Activated CD4-positive, alpha-beta T cell treated with anti-CD3 and anti-CD28 coated beads for 24 hours (primary cell): ENCODE data around the gene B3GALT5.

Experiments
- DNase-seq, 2 donors: peaks; one replicate each; pipeline ENCODE4 v3.0.0-alpha.2; 2020; ENCODE audit warnings: low read depth in 2 of 2

The B3GALT5 gene

DNA sequence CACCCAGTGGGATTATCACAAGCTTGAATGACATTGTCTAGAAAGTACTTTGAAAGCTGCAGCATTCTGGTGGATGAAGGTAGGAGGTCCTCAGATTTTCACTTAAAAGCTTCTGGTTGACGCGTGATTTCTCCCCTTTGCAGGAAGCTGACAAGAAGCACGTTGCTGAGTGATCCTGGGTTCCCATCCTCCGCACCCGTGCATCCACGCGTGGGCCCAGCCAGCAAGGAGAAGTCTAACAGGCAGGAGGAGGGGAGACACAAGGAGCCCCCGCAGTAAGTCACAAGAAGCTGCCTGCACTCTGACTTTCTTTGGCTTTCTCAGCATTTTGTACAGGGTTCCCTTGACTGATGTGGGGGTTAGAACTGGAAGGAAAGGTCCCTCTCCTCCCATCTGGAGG lies 7.8 kb upstream of the B3GALT5 start:
- DNase-seq = no peak

- no peak for DNase-seq
Measured at GRCh38 chr21:39610703-39611102, 2.0 kb upstream of the B3GALT5 start.

- no peak for DNase-seq
Measured at GRCh38 chr21:39611551-39612190, 1.1 kb upstream of the B3GALT5 start.

- DNase-seq = no peak
Measured at GRCh38 chr21:39613041-39613934, 548 bp downstream of the B3GALT5 start.

GRCh38 chr21:39616211-39616772 lies 3.6 kb downstream of the B3GALT5 start:
- no peak for DNase-seq

- no peak for DNase-seq
Measured at GRCh38 chr21:39620856-39621255, 8.1 kb downstream of the B3GALT5 start.

GRCh38 chr21:39625211-39625895 lies 12.6 kb downstream of the B3GALT5 start:
- DNase-seq = no peak

- DNase-seq = no peak
Measured at GRCh38 chr21:39628385-39628784, 15.6 kb downstream of the B3GALT5 start.

DNA sequence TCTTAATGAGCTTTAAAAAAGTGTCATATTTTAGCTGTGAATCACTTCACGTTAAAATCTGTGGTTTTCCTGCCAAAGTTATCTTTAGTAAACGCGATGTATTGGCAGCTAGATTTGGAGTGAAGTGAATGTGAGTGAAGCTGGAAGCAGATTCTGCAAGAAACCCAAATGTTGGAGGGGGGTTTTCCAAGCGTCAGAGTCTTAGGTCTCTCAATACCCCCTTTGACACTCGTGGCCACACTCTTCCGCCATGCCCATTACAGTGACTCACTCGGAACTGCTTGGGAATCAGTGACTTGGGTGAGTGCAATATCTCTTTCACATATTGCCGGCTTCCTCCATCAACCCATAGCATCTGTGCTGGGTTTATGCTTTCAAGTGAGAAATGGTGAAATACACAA lies 17.5 kb downstream of the B3GALT5 start:
- no peak for DNase-seq

DNA sequence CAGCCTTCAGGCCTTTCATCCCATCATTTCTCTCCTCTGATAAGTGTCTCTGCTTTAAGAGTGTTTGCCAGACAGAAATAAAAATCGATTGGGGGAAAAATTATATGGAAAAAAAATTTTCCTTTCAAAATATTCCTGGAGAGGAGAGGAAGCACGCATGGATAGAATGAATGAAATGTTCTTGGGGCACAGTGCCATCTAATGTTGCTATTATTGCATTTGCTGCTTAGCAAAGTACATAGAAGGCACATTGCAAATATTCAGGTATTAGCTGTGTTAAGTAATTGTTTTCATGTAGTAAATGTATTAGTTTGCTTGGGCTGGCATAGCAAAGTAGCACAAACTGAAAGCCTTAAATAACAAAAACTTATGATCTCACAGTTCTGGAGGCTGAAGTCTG lies 18.1 kb downstream of the B3GALT5 start:
- no peak for DNase-seq

DNA sequence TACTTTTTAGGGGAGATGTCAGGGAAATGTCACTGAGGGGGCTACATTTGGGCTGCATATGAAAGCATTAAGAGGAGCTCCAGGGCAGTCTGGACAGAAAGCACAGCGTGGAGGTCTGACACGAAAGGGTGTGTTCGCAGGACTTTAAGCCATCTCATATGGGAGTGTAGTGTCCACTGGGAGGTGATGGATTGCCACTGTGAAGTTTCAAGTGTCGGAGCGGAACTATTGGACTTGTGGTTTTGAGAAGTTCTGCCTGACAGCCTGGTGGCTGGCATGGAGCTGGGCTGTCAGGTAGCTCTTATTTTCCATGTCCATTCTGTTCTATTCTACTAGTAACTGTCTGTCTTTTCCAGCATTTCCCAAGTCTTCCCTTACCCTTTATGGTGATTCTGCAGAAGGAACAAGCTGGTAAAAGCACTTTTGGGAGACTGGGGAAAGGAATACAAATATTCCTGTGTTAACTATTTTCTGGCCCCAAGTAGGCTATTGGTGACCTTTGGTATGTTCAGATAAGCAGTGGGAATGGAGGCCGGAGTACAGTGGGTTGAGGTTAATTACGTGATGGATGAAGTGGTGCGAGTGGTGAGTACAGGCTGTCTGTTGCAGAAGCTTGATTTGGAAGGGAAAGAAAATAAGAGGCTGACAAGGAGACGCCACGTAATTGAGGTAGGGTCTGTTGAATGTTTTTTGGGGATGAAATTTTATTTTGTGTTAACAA lies 19.3 kb downstream of the B3GALT5 start:
- no peak for DNase-seq

DNA sequence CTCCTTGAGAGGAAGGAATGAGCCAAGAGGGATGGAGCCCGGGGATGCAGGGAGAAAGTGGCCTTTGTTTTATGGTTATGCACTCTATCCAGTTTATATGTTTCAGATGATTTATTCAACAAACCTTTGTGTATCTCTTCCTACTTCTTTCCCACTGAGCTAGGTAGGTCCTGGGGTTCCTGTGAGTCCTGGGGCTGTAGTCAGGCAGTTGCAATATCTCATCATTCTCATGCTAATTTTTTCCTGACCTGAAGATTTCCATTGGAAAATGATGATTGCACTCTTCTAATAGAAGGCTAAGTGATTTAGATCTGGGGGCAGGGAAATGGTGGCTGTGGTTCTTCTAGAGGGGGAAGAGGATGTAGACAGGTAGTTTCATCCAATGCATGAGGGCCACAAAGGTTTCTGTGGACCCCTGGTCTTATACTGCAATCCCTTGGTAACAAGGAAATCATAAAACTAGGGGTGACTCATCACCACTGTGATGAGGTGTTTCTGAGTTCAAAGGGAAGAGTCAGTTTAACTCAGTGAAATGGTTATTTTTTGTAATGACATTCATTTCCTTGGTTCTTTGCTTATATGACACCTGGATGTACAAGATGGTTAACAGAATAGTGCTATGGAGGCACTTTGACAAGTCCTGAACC lies 20.2 kb downstream of the B3GALT5 start:
- no peak for DNase-seq

DNA sequence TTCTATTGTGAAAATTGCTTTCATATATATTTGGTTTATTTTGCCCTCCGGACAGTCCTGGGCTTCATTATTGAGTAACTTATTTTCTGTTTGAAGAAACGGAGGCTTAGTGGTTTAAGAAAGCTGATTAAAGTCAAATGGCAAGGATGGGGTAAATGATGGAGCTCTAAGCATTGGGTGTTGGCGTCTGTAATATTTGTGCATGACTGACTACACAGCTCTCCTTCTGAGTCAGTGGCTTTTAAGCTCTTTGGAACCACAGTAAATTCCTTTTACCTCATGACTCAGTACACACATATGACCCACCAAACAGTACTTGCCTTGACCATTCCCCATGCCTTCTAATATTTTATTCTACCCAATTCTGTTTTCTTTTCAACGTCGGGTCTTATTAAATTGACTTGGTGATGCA lies 21.0 kb downstream of the B3GALT5 start:
- no peak for DNase-seq

GRCh38 chr21:39634507-39634906 lies 21.8 kb downstream of the B3GALT5 start:
- DNase-seq = no peak

GRCh38 chr21:39637197-39637970 lies 24.6 kb downstream of the B3GALT5 start:
- DNase-seq = no peak

DNA sequence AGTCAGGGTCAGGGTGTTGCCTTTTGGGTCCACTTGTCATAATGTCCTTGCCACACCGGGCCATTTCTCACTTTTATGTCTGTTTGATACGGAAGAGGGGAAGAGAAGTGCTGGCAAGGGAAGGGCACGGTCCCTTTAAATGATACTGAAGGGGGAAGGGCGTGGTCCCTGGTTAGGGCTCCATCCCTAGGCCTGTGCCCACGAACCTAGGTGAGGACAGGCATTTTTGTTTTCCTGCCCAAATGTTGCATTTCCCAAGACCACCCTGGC lies 25.2 kb downstream of the B3GALT5 start:
- DNase-seq = no peak

GRCh38 chr21:39638281-39638680 lies 25.5 kb downstream of the B3GALT5 start:
- no peak for DNase-seq

- no peak for DNase-seq
Measured at GRCh38 chr21:39640754-39641153, 28.0 kb downstream of the B3GALT5 start.

DNA sequence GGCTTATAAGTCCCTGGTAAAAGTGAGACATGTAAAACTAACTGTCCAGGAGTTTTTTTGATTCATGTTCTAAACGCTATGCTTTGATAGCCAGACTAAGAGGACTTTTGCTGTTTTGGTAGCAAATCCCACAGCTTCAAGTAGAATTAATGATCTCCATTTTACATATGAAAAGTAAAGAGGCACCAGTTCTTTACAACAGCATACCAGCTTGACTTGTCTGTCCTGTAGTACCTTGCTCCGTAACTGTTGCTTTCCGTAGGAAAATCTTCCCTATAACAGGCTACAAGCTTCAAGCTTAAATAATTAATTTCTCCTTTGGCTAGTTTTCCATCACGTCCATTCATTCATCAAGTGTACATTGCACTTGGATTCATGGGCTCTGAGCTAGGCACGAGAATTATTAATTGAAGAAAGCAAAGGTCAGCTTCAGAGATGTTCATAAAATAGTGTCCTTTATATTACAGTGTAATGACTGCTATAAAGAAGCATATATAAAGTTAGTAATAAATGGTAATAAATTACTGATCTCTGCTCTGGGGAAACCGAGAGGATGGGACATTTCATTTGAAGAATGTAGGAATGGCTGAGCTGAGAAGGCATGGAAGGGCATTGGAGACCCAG lies 29.2 kb downstream of the B3GALT5 start:
- no peak for DNase-seq

- no peak for DNase-seq
Measured at GRCh38 chr21:39644062-39644560, 31.4 kb downstream of the B3GALT5 start.
